ENCODE measurements around the gene RNU4-1. TPM values are rescaled to one million over a fixed set of nuclear protein-coding genes. Genes with fewer than 3 reads are reported as not detected.

RNU4-1 gene
- under 0.01 TPM for total RNA-seq

GRCh38 chr12:120292661-120293531 is at the start of gene RNU4-1:
RNU4-1 (minus strand) TSS chr12:120293237.

GRCh38 chr12:120327593-120327992 is 34.6 kb upstream of the RNU4-1 start, which contains the start of gene PLA2G1B:
PLA2G1B (minus strand) TSS chr12:120327779; CDS start chr12:120327753, 26 bp downstream.

GRCh38 chr12:120301962-120302815 is 9.2 kb upstream of the RNU4-1 start, which contains the start of gene SIRT4:
SIRT4 (plus strand) TSS chr12:120302321; CDS start chr12:120303562, 1,241 bp downstream.

GRCh38 chr12:120265473-120266179 is 27.4 kb downstream of the RNU4-1 start, which contains the start of gene PXN:
PXN (minus strand) TSS chr12:120265730; CDS start chr12:120265629, 101 bp downstream.

Small RNA genes within 50 kb of the gene (small RNA-seq; reads per million reads assigned to genes)
- gene RNU4-1 (ENCODE audit: low replicate concordance) (519 reads per million, percentile 99 among the genes with 10 or more reads in this experiment), gene RNU4-2 (ENCODE audit: low replicate concordance) (1,470 reads per million, percentile 99 among the genes with 10 or more reads in this experiment), gene RNU6-1088P (ENCODE audit: low replicate concordance) (not detected)

Other genes starting within 250 kb of the RNU4-1 start
- gene RAB35, start 176.5 kb downstream of the RNU4-1 start, total RNA-seq, result 18.2 TPM
- gene GCN1, start 98.5 kb downstream of the RNU4-1 start, total RNA-seq, result 101 TPM
- 2,111 TPM for gene RPLP0, start 92.1 kb downstream of the RNU4-1 start, total RNA-seq
- gene PXN, start 27.5 kb downstream of the RNU4-1 start, total RNA-seq, result 62.1 TPM
- gene RNU4-2, start 1.3 kb downstream of the RNU4-1 start, total RNA-seq, result under 0.01 TPM
- 6.3 TPM for gene SIRT4, start 9.1 kb upstream of the RNU4-1 start, total RNA-seq
- not detected for gene PLA2G1B, start 34.5 kb upstream of the RNU4-1 start, total RNA-seq
- gene MSI1, start 75.9 kb upstream of the RNU4-1 start, total RNA-seq, result 4.8 TPM
- 257 TPM for gene COX6A1, start 144.9 kb upstream of the RNU4-1 start, total RNA-seq
- gene TRIAP1, start 153.1 kb upstream of the RNU4-1 start, total RNA-seq, result 11.3 TPM
- 22.4 TPM for gene GATC, start 153.2 kb upstream of the RNU4-1 start, total RNA-seq
- 134 TPM for gene SRSF9, start 176.5 kb upstream of the RNU4-1 start, total RNA-seq
- gene DYNLL1, start 202.9 kb upstream of the RNU4-1 start, total RNA-seq, result 265 TPM
- gene COQ5, start 235.9 kb upstream of the RNU4-1 start, total RNA-seq, result 51.4 TPM
- 175 TPM for gene RNF10, start 241.1 kb upstream of the RNU4-1 start, total RNA-seq

Data from metanephros (tissue), 2 donors.